Measurements from ENCODE around the gene KAZALD1.

The KAZALD1 gene

GRCh38 chr10:101067356-101068083 lies 5.7 kb downstream of the KAZALD1 start:
- peak; percentile 62 for DNase-seq

GRCh38 chr10:101069441-101069840 lies 7.7 kb downstream of the KAZALD1 start:
- no peak for DNase-seq

- no peak for DNase-seq
Measured at GRCh38 chr10:101070098-101070497, 8.3 kb downstream of the KAZALD1 start.

GRCh38 chr10:101071267-101071884 lies 9.6 kb downstream of the KAZALD1 start:
- DNase-seq, result no peak

GRCh38 chr10:101071885-101072433 lies 10.2 kb downstream of the KAZALD1 start:
- DNase-seq, result no peak

GRCh38 chr10:101072923-101073322 lies 11.1 kb downstream of the KAZALD1 start:
- DNase-seq, result no peak

GRCh38 chr10:101073631-101074030 lies 11.8 kb downstream of the KAZALD1 start:
- no peak for DNase-seq

- DNase-seq, result no peak
Measured at GRCh38 chr10:101075775-101076174, 14.0 kb downstream of the KAZALD1 start.

- no peak for DNase-seq
Measured at GRCh38 chr10:101076630-101077029, 14.8 kb downstream of the KAZALD1 start.

GRCh38 chr10:101079874-101080273 lies 18.1 kb downstream of the KAZALD1 start:
- DNase-seq, result no peak

GRCh38 chr10:101080933-101081931 lies 19.4 kb downstream of the KAZALD1 start:
- no peak for DNase-seq

- DNase-seq, result no peak
Measured at GRCh38 chr10:101085846-101086245, 24.1 kb downstream of the KAZALD1 start.

GRCh38 chr10:101087376-101087775 lies 25.6 kb downstream of the KAZALD1 start:
- DNase-seq, result no peak

GRCh38 chr10:101087965-101088364 lies 26.2 kb downstream of the KAZALD1 start:
- DNase-seq, result no peak

GRCh38 chr10:101089520-101090299 lies 27.9 kb downstream of the KAZALD1 start:
- no peak for DNase-seq

- no peak for DNase-seq
Measured at GRCh38 chr10:101090597-101090996, 28.8 kb downstream of the KAZALD1 start.

- DNase-seq, result no peak
Measured at GRCh38 chr10:101091546-101092290, 29.9 kb downstream of the KAZALD1 start.

GRCh38 chr10:101092881-101093354 lies 31.1 kb downstream of the KAZALD1 start:
- no peak for DNase-seq

- no peak for DNase-seq
Measured at GRCh38 chr10:101094121-101094879, 32.5 kb downstream of the KAZALD1 start.

- DNase-seq, result no peak
Measured at GRCh38 chr10:101095004-101095403, 33.2 kb downstream of the KAZALD1 start.

Data from NCI-H2227 treated with DMSO at 0.1 percent for 48 hours (cell line).